IMR-90 (cell line): ENCODE data around the gene DACT2. TPM values are rescaled to one million over a fixed set of nuclear protein-coding genes. Genes with fewer than 3 reads are reported as not detected.

Experiments
- ATAC-seq: fragments of 200-7000 bp; cut with Tn5 transposase; 2 replicates; pipeline ENCODE4 v1.9.1; 2020; ENCODE audit warnings: low read depth, mild to moderate bottlenecking, moderate library complexity
- BruUV-seq: library from RNA; stranded (reverse); fragments of 400-500 nt; replicated peaks from 2 replicates; lab custom pipeline; 2021; lab: Mats Ljungman, UMichigan
- CTCF ChIA-PET: fragments of 300-600 bp; formaldehyde crosslinking; extraction: SDS; loops from one replicate; lab custom pipeline; 2021; ENCODE audit warnings: antibody characterized with exemption; lab: Yijun Ruan, JAX
- POLR2A ChIA-PET: fragments of 300-600 bp; sonication (Branson Sonifier 250); formaldehyde crosslinking; loops from one replicate; lab custom pipeline; 2022; ENCODE audit warnings: antibody characterized with exemption; ENCODE audit not compliant: unreplicated experiment; lab: Charles Lee
- DNase-seq: peaks from one replicate; pipeline ENCODE4 v3.0.0; 2013
- H2AFZ ChIP-seq: replicated peaks from 2 replicates; pipeline ENCODE3; 2013; ENCODE audit warnings: low read length, mild to moderate bottlenecking; ENCODE audit not compliant: poor library complexity
- H2AK5ac ChIP-seq: 2 replicates; pipeline ENCODE4 v1.6.1; 2013; ENCODE audit warnings: low read depth, low read length, inconsistent platforms
- H2AK9ac ChIP-seq: replicated peaks from 2 replicates; pipeline ENCODE3; 2013; ENCODE audit warnings: mild to moderate bottlenecking, low read depth, low read length, moderate library complexity; ENCODE audit not compliant: poor library complexity
- H2BK120ac ChIP-seq: 2 replicates; pipeline ENCODE4 v1.6.1; 2013; ENCODE audit warnings: low read depth, low read length, inconsistent platforms
- H2BK15ac ChIP-seq: 3 replicates; pipeline ENCODE4 v1.6.1; 2013; ENCODE audit warnings: low read depth, low read length, inconsistent platforms
- H2BK20ac ChIP-seq: 2 replicates; pipeline ENCODE4 v1.6.1; 2013; ENCODE audit warnings: low read depth, mild to moderate bottlenecking, inconsistent platforms, low read length, moderate library complexity
- H2BK5ac ChIP-seq: 2 replicates; pipeline ENCODE4 v1.6.1; 2013; ENCODE audit warnings: mild to moderate bottlenecking, low read depth, low read length, inconsistent platforms; ENCODE audit not compliant: poor library complexity, severe bottlenecking
- H3K14ac ChIP-seq: replicated peaks from 2 replicates; pipeline ENCODE4 v1.6.1; 2013; ENCODE audit warnings: low read depth, low read length, inconsistent platforms
- H3K18ac ChIP-seq: 2 replicates; pipeline ENCODE4 v1.6.1; 2013; ENCODE audit warnings: low read depth, low read length, control low read depth
- H3K23ac ChIP-seq: 2 replicates; pipeline ENCODE4 v1.6.1; 2013; ENCODE audit warnings: low read depth, low read length, inconsistent platforms
- H3K27ac ChIP-seq: 2 replicates; pipeline ENCODE4 v1.5.1; 2013; ENCODE audit warnings: mild to moderate bottlenecking, control low read depth, low read length; ENCODE audit not compliant: insufficient read depth
- H3K27me3 ChIP-seq: 2 replicates; pipeline ENCODE4 v1.6.1; 2013; ENCODE audit warnings: low read length; ENCODE audit not compliant: control insufficient read depth, insufficient read depth
- H3K36me3 ChIP-seq: 2 replicates; pipeline ENCODE4 v1.6.1; 2013; ENCODE audit warnings: low read length, mixed read lengths; ENCODE audit not compliant: control insufficient read depth, insufficient read depth
- H3K4ac ChIP-seq: 2 replicates; pipeline ENCODE4 v1.6.1; 2013; ENCODE audit warnings: low read depth, low read length, inconsistent platforms
- H3K4me1 ChIP-seq: 2 replicates; pipeline ENCODE4 v1.6.1; 2013; ENCODE audit warnings: low read length, mixed read lengths; ENCODE audit not compliant: control insufficient read depth, insufficient read depth
- H3K4me2 ChIP-seq: 2 replicates; pipeline ENCODE4 v1.6.1; 2013; ENCODE audit warnings: low read depth, mild to moderate bottlenecking, control low read depth, low read length, moderate library complexity
- H3K4me3 ChIP-seq: 2 replicates; pipeline ENCODE4 v1.5.1; 2013; ENCODE audit warnings: low read depth, mild to moderate bottlenecking, control low read depth, low read length, moderate library complexity; ENCODE audit not compliant: insufficient read depth
- H3K56ac ChIP-seq: 2 replicates; pipeline ENCODE4 v1.6.1; 2013; ENCODE audit warnings: low read length, inconsistent platforms; ENCODE audit not compliant: insufficient read depth; ENCODE audit errors: extremely low read depth
- H3K79me1 ChIP-seq, 2 experiments: 2 replicates each; pipeline ENCODE4 v1.6.1; 2013; ENCODE audit warnings: low read length in 2 of 2, inconsistent platforms in 1 of 2, low read depth in 1 of 2
- H3K9ac ChIP-seq: 2 replicates; pipeline ENCODE4 v1.6.1; 2013; ENCODE audit warnings: low read depth, low read length, control low read depth
- H3K9me1 ChIP-seq: 2 replicates; pipeline ENCODE4 v1.6.1; 2013; ENCODE audit warnings: low read length, inconsistent platforms; ENCODE audit not compliant: insufficient read depth
- H3K9me3 ChIP-seq: 2 replicates; pipeline ENCODE4 v1.6.1; 2013; ENCODE audit warnings: low read length; ENCODE audit not compliant: control insufficient read depth, insufficient read depth
- H4K20me1 ChIP-seq: 2 replicates; pipeline ENCODE4 v1.6.1; 2013; ENCODE audit warnings: low read length, inconsistent platforms; ENCODE audit not compliant: insufficient read depth
- H4K5ac ChIP-seq: 2 replicates; pipeline ENCODE4 v1.6.1; 2013; ENCODE audit warnings: mild to moderate bottlenecking, low read depth, low read length, control low read depth
- H4K8ac ChIP-seq, 2 experiments: 2 replicates each; pipeline ENCODE4 v1.6.1; 2013; ENCODE audit warnings: low read depth in 2 of 2, low read length in 2 of 2, control low read depth in 1 of 2, inconsistent platforms in 1 of 2
- H4K91ac ChIP-seq: 2 replicates; pipeline ENCODE4 v1.6.1; 2013; ENCODE audit warnings: low read depth, low read length, inconsistent platforms; ENCODE audit not compliant: insufficient read depth
- BHLHE40 ChIP-seq: fragments of 150-350 bp; IDR thresholded peaks from 2 replicates; pipeline ENCODE4 v1.6.1; 2016; ENCODE audit warnings: mild to moderate bottlenecking, low read depth, low read length
- CEBPB ChIP-seq: IDR thresholded peaks from 2 replicates; pipeline ENCODE4 v1.6.1; 2012; ENCODE audit warnings: low read depth, low read length, improper control_type of control experiment
- RAD21 ChIP-seq: IDR thresholded peaks from 2 replicates; pipeline ENCODE4 v1.6.1; 2012; ENCODE audit warnings: low read length, improper control_type of control experiment
- USF2 ChIP-seq: fragments of 150-350 bp; IDR thresholded peaks from 2 replicates; pipeline ENCODE4 v1.6.1; 2017; ENCODE audit warnings: mild to moderate bottlenecking, antibody characterized with exemption, low read length, low read depth
- dilution Hi-C: fragments of 300-500 bp; cut with HindIII; formaldehyde crosslinking; loops from one replicate; pipeline ENCODE4 v1.14.3; 2018; ENCODE audit warnings: low sequenced_read_pairs; ENCODE audit not compliant: unreplicated experiment
- in situ Hi-C: fragments of 300-500 bp; cut with MboI; formaldehyde crosslinking; loops from 3 replicates; pipeline ENCODE4 v1.14.3; 2019; ENCODE audit warnings: low sequenced_read_pairs, inconsistent platforms, mixed read lengths
- intact Hi-C: fragments of 100-400 bp; cut with micrococcal nuclease; formaldehyde crosslinking; loops from 2 replicates; pipeline ENCODE4 v1.10.0; 2022
- polyA plus RNA-seq, 3 experiments: library from polyadenylated mRNA; depleted of rRNA; stranded (reverse); fragments of >200 nt; gene quantifications; 2 replicates each; pipeline ENCODE4 v1.2.3, GENCODE V29; 2012; ENCODE audit warnings: low replicate concordance in 1 of 3
- total RNA-seq: library from RNA; depleted of rRNA; stranded (reverse); fragments of >200 nt; gene quantifications from 2 replicates; pipeline ENCODE4 v1.2.3, GENCODE V29; 2012; rRNA removed

The DACT2 gene
- total and polyA plus RNA-seq, 2 of the 4 experiments (the other 2 are of a cell fraction): not detected

GRCh38 chr6:168256940-168257339 lies 62.6 kb downstream of the DACT2 start:
- H3K14ac ChIP-seq: no peak overlapping the region
- no TSS peak for BruUV-seq
- no peak overlapping the region for H3K18ac ChIP-seq
- H3K36me3 ChIP-seq: no peaks in the 10 kb centered on the region
- no peak overlapping the region for H3K56ac ChIP-seq
- no peak overlapping the region for H4K5ac ChIP-seq
- intact Hi-C loops (no loop called here), in situ Hi-C loops (no loop called here), dilution Hi-C loops (no loop called here)
- no peaks in the 10 kb centered on the region for H3K4me1 ChIP-seq
- CTCF ChIA-PET: no interaction called here
- H3K23ac ChIP-seq: no peak overlapping the region
- H3K4me3 ChIP-seq: no peak overlapping the region
- H3K9ac ChIP-seq: no peak overlapping the region
- H4K20me1 ChIP-seq: no peaks in the 10 kb centered on the region
- H2BK5ac ChIP-seq: no peak overlapping the region
- no peak overlapping the region for H2AK9ac ChIP-seq
- H3K4ac ChIP-seq: no peak overlapping the region
- no peak for DNase-seq
- no peak for ATAC-seq
- H3K27me3 ChIP-seq: no peaks in the 10 kb centered on the region
- POLR2A ChIA-PET: no interaction called here
- H3K79me1 ChIP-seq: no peaks in the 10 kb centered on the region
- H3K9me1 ChIP-seq: no peaks in the 10 kb centered on the region
- TF ChIP-seq USF2 (no peak), CEBPB (no peak), BHLHE40 (no peak), RAD21 (no peak)
- peaks cover 41% of the 10 kb centered on the region for H3K9me3 ChIP-seq
- H3K27ac ChIP-seq: no peak overlapping the region
- H4K91ac ChIP-seq: no peak overlapping the region
- H2AFZ ChIP-seq: no peak overlapping the region
- no peak overlapping the region for H2AK5ac ChIP-seq
- no peak overlapping the region for H2BK120ac ChIP-seq
- no peak overlapping the region for H3K4me2 ChIP-seq
- no peak overlapping the region for H4K8ac ChIP-seq
- no peak overlapping the region for H2BK15ac ChIP-seq
- no peak overlapping the region for H2BK20ac ChIP-seq

Other genes with a start within 250 kb of the DACT2 start
- not detected in 2 replicates for gene FRMD1, start 240.6 kb downstream of the DACT2 start, total RNA-seq
- not detected in 2 replicates for gene FRMD1, start 240.6 kb downstream of the DACT2 start, polyA plus RNA-seq (2012; rRNA removed)
- not detected in 2 replicates for gene SMOC2, start 121.4 kb upstream of the DACT2 start, total RNA-seq
- gene SMOC2, start 121.4 kb upstream of the DACT2 start, polyA plus RNA-seq (2012; rRNA removed): not detected in 2 replicates